ENCODE measurements around the gene POLR3C.

DNA sequence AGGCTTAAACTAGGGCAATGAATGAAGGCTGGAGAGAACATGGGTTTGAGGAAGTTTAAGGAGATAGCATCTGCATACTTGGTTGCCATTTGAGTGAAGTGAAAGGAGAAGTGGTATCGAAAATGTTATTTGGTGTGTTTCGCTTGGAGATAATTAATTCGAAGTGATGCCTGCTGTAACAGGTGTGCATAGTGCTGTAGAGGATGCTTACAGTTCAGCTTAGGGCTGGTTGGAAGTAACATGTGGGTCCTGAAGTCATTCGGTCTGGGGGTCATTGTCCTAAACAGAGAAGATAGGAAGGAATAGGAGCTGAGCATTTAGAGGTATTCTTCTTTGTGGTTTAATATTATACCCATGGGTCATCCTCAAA lies 21.1 kb downstream of the POLR3C start:
- TF ChIP-seq REST (IDR thresholded peaks at IDR 0.05; ENCODE audit: insufficient read depth in 1 of 2, low read depth in 2 of 2, low read length in 2 of 2) (no peak), POLR2AphosphoS5 (IDR thresholded peaks at IDR 0.05; ENCODE audit: low read depth, low read length) (0 out of 2 replicates have a peak, but pooled peaks have one; percentile 14), FOXP2 (optimal IDR thresholded peaks at IDR 0.05; ENCODE audit: borderline replicate concordance, extremely low read depth, extremely low read length, insufficient read depth) (no peak), TAF1 (IDR thresholded peaks at IDR 0.05; ENCODE audit: borderline replicate concordance, insufficient read depth, low read length) (no peak)
